HG03469 (cell line): ENCODE measurements around the gene ZNF324B.
"Not testable (repeated sequence)": the region's sequence is repeated elsewhere in the genome, so short reads cannot be mapped to it uniquely, and the experiment has no call there.

Experiments used
- ATAC-seq: cut with Tn5 transposase; IDR thresholded peaks from one replicate; pipeline ENCODE4 v1.9.1; 2021; ENCODE audit warnings: mild to moderate bottlenecking, moderate library complexity, moderate number of reproducible peaks; ENCODE audit not compliant: unreplicated experiment

The ZNF324B gene

GRCh38 chr19:58479736-58480480, 28.5 kb downstream of the ZNF324B start:
- ATAC-seq = no peak

- ATAC-seq = no peak
Observed at GRCh38 chr19:58480481-58480830, 29.0 kb downstream of the ZNF324B start.

DNA sequence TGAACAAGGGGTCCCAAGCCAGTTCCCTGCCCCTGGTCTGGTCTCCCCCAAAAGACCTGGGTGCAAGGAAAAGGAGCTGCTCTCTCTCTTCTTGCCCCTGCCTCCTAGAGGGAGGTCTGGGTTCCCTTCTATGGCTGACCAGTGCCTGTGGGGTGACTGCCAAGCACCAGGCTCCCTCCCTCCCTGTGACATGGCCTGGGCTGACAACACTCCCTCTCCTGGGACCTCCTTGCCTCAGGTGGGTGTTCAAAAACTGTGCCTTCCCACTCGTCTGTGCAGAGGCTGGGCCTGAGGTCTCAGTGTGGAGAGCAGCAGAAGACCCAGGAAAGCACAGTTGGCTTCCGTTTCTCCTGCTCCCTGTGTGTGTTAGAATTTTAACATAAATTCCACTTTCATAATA, 29.4 kb downstream of the ZNF324B start:
- no peak for ATAC-seq

GRCh38 chr19:58482372-58482771, 30.9 kb downstream of the ZNF324B start:
- no peak for ATAC-seq

DNA sequence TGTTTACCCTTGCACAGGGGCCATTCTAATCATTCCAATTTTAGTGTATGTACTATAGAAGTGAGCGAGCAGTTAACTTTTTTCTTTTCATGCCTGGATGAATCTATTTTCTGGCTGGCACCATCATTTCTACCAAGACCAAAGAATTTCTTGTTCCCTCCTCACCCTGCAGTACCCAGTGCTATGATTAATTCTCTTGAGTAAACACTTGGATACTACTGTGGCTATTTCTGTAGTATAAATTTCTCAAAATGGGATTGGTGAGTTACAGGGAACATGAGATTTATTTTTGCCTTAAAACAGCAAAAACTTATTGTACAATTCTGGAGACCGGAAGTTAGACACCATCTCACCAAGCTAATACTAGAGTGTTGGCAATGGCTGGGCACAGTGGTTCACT, 32.4 kb downstream of the ZNF324B start:
- ATAC-seq = no peak

DNA sequence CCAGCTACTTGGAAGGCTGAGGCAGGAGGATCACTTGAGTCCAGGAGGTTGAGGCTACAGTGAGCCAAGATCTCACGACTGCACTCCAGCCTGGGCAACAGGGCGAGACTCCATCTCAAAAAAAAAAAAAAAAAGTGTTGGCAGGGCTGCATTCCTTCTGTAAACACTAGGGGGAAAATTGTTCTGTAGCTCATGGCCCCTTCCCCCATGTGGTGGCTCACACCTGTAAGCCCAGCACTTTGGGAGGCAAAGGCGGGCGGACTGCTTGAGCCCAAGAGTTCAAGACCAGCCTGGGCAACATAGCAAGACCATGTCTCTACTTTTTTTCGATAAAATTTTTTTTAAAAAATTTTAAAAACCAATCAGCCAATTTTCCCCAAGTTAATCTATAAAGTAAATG, 32.9 kb downstream of the ZNF324B start:
- not testable (repeated sequence) for ATAC-seq

- ATAC-seq = no peak
Observed at GRCh38 chr19:58491393-58491792, 40.0 kb downstream of the ZNF324B start.

DNA sequence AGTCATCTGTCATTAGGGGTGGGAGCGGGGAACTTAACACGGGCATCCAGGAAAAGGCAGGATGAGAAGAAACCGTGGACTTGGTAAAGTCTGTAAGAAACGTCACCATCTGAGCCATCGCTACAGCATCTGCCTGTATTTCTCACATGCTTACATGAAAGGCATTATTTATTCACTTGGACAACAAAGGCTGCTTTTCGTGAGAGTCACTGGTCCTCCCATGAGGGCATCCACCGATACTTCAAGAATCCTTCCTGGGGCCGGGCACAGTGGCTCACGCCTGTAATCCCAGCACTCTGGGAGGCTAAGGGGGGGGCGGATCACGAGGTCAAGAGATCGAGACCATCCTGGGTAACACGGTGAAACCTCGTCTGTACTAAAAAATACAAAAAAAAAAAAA, 40.8 kb downstream of the ZNF324B start:
- ATAC-seq = no peak

DNA sequence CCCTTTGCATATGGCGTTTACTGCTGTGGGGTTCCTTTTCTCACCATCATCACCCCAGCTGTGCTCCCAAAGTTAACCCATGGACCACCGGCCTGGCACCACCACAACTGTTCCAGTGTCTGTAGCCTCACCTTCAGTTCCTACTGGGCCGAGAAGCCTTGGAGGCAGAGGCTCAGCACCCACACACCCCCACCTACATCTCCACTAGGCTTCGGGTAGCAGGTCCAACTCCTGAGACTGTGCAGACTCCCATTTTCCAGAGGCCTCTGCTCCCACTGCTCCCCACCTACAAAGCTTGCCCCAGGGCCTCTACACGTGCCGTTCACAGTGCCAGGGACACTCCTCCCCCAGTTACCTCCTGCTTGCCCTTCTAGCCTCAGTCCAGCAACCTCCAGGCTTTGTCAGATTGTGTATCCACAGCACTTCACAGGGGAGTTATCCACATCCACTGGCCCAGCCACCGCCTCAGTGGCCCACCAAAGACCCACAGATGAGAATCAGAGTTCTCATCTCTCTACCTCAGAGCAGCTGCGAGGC, 46.3 kb downstream of the ZNF324B start:
- no peak for ATAC-seq

- no peak for ATAC-seq
Observed at GRCh38 chr19:58498316-58499020, 47.0 kb downstream of the ZNF324B start.

DNA sequence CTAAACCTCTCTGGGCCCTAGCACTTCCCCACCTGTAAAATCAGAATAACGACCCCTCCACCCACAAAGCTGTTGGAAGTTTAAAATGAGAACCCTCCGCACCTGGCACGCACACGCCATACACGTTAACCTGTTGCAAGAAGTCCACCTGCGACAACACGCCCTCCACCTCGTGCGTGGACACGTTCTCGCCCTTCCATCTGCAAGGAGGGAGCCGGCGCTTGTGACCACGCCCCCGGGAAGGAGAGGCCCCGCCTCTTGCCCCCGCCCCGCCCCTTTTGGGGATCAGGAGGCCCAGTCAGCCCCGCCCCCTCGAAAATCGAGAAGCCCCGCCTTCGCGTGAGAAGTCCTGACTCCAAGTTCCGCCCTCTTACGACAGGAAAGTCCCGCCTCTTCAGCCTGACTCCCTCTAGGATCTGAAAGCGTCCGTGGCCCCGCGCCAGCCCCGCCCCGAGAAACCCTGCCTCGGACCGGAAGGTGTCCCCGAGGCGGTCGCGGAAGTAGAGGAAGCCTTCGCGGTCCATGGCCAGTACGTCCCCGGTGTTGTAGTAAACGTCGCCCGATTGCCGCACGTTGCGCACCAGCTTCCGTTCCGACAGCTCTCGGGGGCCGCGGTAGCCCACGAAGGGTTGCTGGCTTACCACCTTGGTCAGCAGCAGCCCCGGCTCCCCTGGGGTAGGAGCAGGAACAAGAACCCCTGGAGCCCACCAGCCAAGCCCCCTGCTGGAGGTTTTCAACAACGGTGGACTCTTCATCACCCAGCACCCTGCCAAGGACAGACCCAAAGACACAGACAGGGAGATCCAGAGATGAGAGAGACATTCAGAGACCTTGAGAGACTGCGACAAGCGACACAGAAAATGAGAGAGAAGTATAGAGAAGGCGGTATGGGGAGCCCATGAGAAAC, 47.9 kb downstream of the ZNF324B start:
- ATAC-seq = peak; percentile 66

DNA sequence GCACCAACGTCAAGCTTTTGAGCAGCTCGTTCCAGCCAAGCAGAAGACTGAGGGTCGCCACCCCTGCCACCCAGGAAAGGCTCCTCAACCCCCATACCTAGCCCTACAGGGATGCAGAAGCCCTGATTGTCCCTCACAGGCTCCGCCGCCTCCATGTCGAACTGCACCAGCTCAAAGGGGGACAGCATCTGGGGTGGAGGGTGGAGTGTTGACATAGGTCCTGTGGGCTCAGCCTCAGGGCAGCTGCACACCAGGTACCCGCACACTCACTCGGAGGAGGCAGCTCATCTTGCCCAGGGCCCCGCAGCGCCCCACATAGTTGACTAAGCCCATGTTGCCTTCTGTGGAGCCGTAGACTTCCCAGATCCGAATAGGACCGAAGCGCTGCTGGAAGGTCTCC, 48.8 kb downstream of the ZNF324B start:
- no peak for ATAC-seq
